WTC11 (cell line): ENCODE data around the gene IL27RA. TPM values are rescaled to one million over a fixed set of nuclear protein-coding genes. Genes with fewer than 3 reads are reported as not detected.
A peak's percentile ranks its signal among the peaks of the same experiment; 100 is the strongest.

ENCODE experiments used
- ATAC-seq: fragments of 200-7000 bp; cut with Tn5 transposase; 2 replicates; pipeline ENCODE4 v1.10.0; 2021; ENCODE audit warnings: mild to moderate bottlenecking, moderate library complexity
- CTCF ChIA-PET: fragments of 300-600 bp; sonication (Branson Sonifier 250); formaldehyde crosslinking; loops from one replicate; lab custom pipeline; 2021; ENCODE audit warnings: antibody characterized with exemption; lab: Charles Lee
- POLR2A ChIA-PET: fragments of 350-600 bp; sonication (Branson Sonifier 250); formaldehyde crosslinking; loops from one replicate; lab custom pipeline; 2021; ENCODE audit warnings: antibody characterized with exemption; lab: Charles Lee
- DNase-seq: peaks from one replicate; pipeline ENCODE4 v3.0.0; 2021; ENCODE audit warnings: low spot score
- H3K27ac Mint-ChIP-seq: 2 replicates; pipeline ENCODE4 v1.8.0; 2021; ENCODE audit warnings: mixed read lengths
- H3K27me3 Mint-ChIP-seq: 2 replicates; pipeline ENCODE4 v1.8.0; 2021; ENCODE audit warnings: low read depth, mild to moderate bottlenecking, moderate library complexity, mixed read lengths
- H3K36me3 Mint-ChIP-seq: 2 replicates; pipeline ENCODE4 v1.8.0; 2021; ENCODE audit warnings: mixed read lengths
- H3K4me1 Mint-ChIP-seq: 2 replicates; pipeline ENCODE4 v1.8.0; 2022; ENCODE audit warnings: mixed read lengths
- H3K4me3 Mint-ChIP-seq: 2 replicates; pipeline ENCODE4 v1.8.0; 2021; ENCODE audit warnings: mild to moderate bottlenecking, moderate library complexity, mixed read lengths
- H3K9me3 Mint-ChIP-seq: 2 replicates; pipeline ENCODE4 v1.8.0; 2021; ENCODE audit warnings: mixed read lengths
- ATF6 ChIP-seq: sonication (generic); formaldehyde crosslinking; IDR thresholded peaks from 2 replicates; pipeline ENCODE4 v1.8.1; 2023; ENCODE audit warnings: mild to moderate bottlenecking, missing genetic modification reagents
- CREM ChIP-seq: sonication (generic); formaldehyde crosslinking; IDR thresholded peaks from 2 replicates; pipeline ENCODE4 v1.8.1; 2022; ENCODE audit warnings: mild to moderate bottlenecking, missing genetic modification reagents, moderate library complexity
- ETV6 ChIP-seq: sonication (generic); formaldehyde crosslinking; IDR thresholded peaks from 2 replicates; pipeline ENCODE4 v1.8.1; 2022; ENCODE audit warnings: mild to moderate bottlenecking, missing genetic modification reagents
- GABPB1 ChIP-seq: sonication (generic); formaldehyde crosslinking; IDR thresholded peaks from 2 replicates; pipeline ENCODE4 v1.8.1; 2023; ENCODE audit warnings: mild to moderate bottlenecking, missing genetic modification reagents
- JUN ChIP-seq: sonication (generic); formaldehyde crosslinking; IDR thresholded peaks from 2 replicates; pipeline ENCODE4 v1.8.0; 2023; ENCODE audit warnings: mild to moderate bottlenecking, missing genetic modification reagents
- MXD4 ChIP-seq: fragments of 250-450 bp; sonication (Bioruptor Pico); IDR thresholded peaks from 2 replicates; pipeline ENCODE4 v1.8.0; 2021; ENCODE audit warnings: mild to moderate bottlenecking, moderate library complexity, borderline replicate concordance
- NFE2L1 ChIP-seq: sonication (generic); formaldehyde crosslinking; IDR thresholded peaks from 2 replicates; pipeline ENCODE4 v1.8.1; 2023; ENCODE audit warnings: missing genetic modification reagents
- NR3C1 ChIP-seq: sonication (generic); formaldehyde crosslinking; conservative IDR thresholded peaks from 2 replicates; pipeline ENCODE4 v1.8.1; 2023; ENCODE audit warnings: low read depth, mild to moderate bottlenecking, missing genetic modification reagents
- TEAD1 ChIP-seq: sonication (generic); formaldehyde crosslinking; IDR thresholded peaks from 2 replicates; pipeline ENCODE4 v1.8.0; 2022; ENCODE audit warnings: mild to moderate bottlenecking, missing genetic modification reagents
- ZNF232 ChIP-seq: sonication (generic); formaldehyde crosslinking; IDR thresholded peaks from 2 replicates; pipeline ENCODE4 v1.8.0; 2022; ENCODE audit warnings: mild to moderate bottlenecking, missing genetic modification reagents
- ZNF423 ChIP-seq: fragments of 250-450 bp; sonication (Bioruptor Pico); IDR thresholded peaks from 2 replicates; pipeline ENCODE4 v2.1.2; 2022; ENCODE audit warnings: mild to moderate bottlenecking, moderate library complexity
- ZNF425 ChIP-seq: fragments of 250-450 bp; sonication (Bioruptor Pico); conservative IDR thresholded peaks from 2 replicates; pipeline ENCODE4 v1.9.0; 2021; ENCODE audit warnings: mild to moderate bottlenecking
- total RNA-seq: library from RNA; stranded (reverse); gene quantifications from 3 replicates; pipeline ENCODE4 v1.2.3, GENCODE V29; 2021
- TF ChIP-seq, protein P1 (sequence below): sonication (generic); formaldehyde crosslinking; IDR thresholded peaks from 2 replicates; pipeline ENCODE4 v1.8.0; 2023; ENCODE audit warnings: missing genetic modification reagents, mild to moderate bottlenecking, borderline replicate concordance
- TF ChIP-seq, protein P2 (sequence below): fragments of 200-600 bp; IDR thresholded peaks from 2 replicates; pipeline ENCODE4 v1.8.0; 2022; ENCODE audit warnings: antibody characterized with exemption
- TF ChIP-seq, protein P3 (sequence below): sonication (generic); formaldehyde crosslinking; IDR thresholded peaks from 2 replicates; pipeline ENCODE4 v1.8.1; 2023; ENCODE audit warnings: mild to moderate bottlenecking, moderate library complexity, missing genetic modification reagents

The IL27RA gene
- total RNA-seq, 1 experiment from 2014 or later: 12.2 TPM

DNA sequence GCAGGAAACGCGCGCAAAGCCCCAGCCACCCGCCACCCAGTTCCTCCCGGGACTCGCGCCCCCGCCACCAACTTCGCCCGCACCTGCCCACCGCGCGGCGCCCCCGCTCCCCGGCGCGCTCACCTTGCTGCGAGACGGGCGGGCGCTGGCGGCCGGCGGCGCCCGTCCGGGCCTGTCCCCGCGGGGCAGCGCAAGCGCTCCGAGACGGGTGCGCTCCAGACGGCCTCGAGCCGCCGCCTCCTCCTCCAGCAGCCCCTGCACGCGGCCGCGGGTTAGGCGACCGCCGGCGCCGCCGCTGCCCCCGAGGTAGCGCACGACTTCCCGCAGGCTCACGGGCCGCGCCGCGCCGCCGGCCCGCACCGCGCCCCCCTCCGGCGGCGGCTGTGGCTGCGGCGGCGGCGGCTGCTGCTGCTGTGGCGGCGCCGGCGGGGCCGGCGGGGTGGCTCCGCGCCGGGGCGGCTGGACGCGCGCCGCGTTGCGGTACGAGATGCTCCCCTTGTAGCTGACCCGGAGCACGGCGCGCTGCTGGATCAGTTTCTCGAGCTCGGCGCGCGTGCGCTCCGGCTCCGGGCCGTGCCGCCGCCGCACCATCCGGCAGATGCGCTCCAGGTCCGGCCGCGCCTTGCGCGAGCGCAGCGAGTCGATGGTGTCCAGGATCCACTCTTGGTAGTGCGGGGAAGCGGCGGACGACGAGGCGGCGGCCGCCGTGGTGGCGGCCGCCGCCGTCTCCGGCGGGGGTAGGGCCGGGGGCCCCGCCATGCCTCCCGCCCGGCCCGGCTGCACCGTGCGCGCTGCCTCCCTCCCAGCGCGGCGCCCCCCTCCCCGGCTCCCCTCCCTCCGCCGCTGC, 58.3 kb downstream of the IL27RA start (continued):
- TF ChIP-seq ATF6 (CRISPR knock-in tag): no peak
- TF ChIP-seq GABPB1 (CRISPR knock-in tag): no peak

GRCh38 chr19:14090509-14091080, 59.0 kb downstream of the IL27RA start, which contains the start of gene SAMD1:
TSS of gene SAMD1 (minus strand) at chr19:14090751.
- Mint-ChIP-seq H3K27ac (peak within 1 kb of the TSS; percentile 94; the same call in 1 of the 2 replicates), H3K4me3 (peak within 1 kb of the TSS; percentile 95), H3K9me3 (peaks cover 13% of the 10 kb centered on the region), H3K4me1 (peaks cover 13% of the 10 kb centered on the region), H3K36me3 (peaks cover 30% of the 10 kb centered on the region), H3K27me3 (peaks cover 30% of the 10 kb centered on the region)
- CTCF ChIA-PET: interaction anchor here (1.0 to 1.7 kb wide), 9 partner anchors 13 to 325 kb away, joined by 3 to 12 read pairs (median 4); partner anchors contain the start of genes ASF1B and MISP3
- peak; percentile 81 for DNase-seq
- no peak for TF ChIP-seq CREM
- no peak for TF ChIP-seq ETV6
- POLR2A ChIA-PET: interaction anchor here (0.6 kb wide), 1 partner anchor 12 kb away, joined by 3 read pairs; no protein-coding TSS in a partner anchor
- ATAC-seq: peak; percentile 24

DNA sequence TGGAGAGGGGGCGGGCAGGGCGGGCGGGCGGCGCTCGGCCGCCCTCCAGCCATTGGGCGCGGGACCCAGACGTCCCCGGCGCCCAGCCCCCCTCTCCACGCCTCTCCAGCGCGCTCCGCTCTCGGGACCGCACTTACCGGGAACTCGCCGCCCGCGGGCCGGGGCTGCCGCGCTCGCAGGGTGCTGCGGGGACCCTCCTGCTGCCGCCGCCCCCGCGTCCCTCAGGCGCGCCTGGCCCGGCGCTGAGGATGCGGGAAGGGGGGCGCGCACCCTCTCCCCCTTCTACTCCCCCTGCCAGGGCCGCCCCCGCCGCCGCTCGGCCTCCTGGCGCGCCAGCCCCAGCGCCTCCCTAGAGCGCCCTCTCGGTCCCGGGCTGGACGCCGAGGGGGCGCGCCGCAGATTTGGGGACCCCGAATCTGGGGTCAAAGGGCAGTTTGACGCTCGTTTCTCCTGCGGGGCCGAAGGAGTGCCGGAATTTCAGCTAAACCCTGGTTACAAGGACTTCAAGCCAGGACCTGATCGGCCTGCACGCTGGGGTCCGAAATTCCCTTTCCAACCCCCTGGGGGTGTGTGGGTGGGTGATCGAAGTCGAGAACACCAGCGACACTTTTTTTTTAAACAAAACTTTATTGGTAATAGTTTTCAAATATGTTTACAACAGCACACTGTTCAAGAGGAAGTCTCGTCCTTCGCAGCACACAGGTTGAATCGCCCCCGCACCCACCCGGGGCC, 59.7 kb downstream of the IL27RA start:
- ChIA-PET CTCF (interaction anchor here (0.6 to 1.7 kb wide), 12 partner anchors 12 to 323 kb away, joined by 3 to 12 read pairs (median 4); partner anchors contain the start of genes ASF1B, IL27RA and MISP3), POLR2A (interaction anchor here (0.6 to 1.1 kb wide), 2 partner anchors 13 to 46 kb away, joined by 3 read pairs; no protein-coding TSS in a partner anchor)
- Mint-ChIP-seq H3K9me3 (peaks cover 13% of the 10 kb centered on the region), H3K4me1 (peaks cover 13% of the 10 kb centered on the region), H3K4me3 (peak overlapping the region; percentile 95), H3K36me3 (peaks cover 30% of the 10 kb centered on the region), H3K27me3 (peaks cover 30% of the 10 kb centered on the region), H3K27ac (peak overlapping the region; percentile 94; the same call in 1 of the 2 replicates)
- DNase-seq (peak; percentile 35), ATAC-seq (peak; percentile 40)
- TF ChIP-seq NFE2L1 (CRISPR knock-in tag) (no peak), ZNF425 (CRISPR knock-in tag) (no peak), ZNF232 (CRISPR knock-in tag) (no peak), MXD4 (CRISPR knock-in tag) (no peak), JUN (0 out of 2 replicates have a peak, but pooled peaks have one; percentile 33), NR3C1 (CRISPR knock-in tag) (no peak), TEAD1 (CRISPR knock-in tag) (no peak; the same call in 1 of the 2 replicates), ZNF423 (CRISPR knock-in tag) (peak; percentile 68)
- TF ChIP-seq, protein P1, sequence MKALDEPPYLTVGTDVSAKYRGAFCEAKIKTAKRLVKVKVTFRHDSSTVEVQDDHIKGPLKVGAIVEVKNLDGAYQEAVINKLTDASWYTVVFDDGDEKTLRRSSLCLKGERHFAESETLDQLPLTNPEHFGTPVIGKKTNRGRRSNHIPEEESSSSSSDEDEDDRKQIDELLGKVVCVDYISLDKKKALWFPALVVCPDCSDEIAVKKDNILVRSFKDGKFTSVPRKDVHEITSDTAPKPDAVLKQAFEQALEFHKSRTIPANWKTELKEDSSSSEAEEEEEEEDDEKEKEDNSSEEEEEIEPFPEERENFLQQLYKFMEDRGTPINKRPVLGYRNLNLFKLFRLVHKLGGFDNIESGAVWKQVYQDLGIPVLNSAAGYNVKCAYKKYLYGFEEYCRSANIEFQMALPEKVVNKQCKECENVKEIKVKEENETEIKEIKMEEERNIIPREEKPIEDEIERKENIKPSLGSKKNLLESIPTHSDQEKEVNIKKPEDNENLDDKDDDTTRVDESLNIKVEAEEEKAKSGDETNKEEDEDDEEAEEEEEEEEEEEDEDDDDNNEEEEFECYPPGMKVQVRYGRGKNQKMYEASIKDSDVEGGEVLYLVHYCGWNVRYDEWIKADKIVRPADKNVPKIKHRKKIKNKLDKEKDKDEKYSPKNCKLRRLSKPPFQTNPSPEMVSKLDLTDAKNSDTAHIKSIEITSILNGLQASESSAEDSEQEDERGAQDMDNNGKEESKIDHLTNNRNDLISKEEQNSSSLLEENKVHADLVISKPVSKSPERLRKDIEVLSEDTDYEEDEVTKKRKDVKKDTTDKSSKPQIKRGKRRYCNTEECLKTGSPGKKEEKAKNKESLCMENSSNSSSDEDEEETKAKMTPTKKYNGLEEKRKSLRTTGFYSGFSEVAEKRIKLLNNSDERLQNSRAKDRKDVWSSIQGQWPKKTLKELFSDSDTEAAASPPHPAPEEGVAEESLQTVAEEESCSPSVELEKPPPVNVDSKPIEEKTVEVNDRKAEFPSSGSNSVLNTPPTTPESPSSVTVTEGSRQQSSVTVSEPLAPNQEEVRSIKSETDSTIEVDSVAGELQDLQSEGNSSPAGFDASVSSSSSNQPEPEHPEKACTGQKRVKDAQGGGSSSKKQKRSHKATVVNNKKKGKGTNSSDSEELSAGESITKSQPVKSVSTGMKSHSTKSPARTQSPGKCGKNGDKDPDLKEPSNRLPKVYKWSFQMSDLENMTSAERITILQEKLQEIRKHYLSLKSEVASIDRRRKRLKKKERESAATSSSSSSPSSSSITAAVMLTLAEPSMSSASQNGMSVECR (CRISPR knock-in tag): no peak
- TF ChIP-seq, protein P2, sequence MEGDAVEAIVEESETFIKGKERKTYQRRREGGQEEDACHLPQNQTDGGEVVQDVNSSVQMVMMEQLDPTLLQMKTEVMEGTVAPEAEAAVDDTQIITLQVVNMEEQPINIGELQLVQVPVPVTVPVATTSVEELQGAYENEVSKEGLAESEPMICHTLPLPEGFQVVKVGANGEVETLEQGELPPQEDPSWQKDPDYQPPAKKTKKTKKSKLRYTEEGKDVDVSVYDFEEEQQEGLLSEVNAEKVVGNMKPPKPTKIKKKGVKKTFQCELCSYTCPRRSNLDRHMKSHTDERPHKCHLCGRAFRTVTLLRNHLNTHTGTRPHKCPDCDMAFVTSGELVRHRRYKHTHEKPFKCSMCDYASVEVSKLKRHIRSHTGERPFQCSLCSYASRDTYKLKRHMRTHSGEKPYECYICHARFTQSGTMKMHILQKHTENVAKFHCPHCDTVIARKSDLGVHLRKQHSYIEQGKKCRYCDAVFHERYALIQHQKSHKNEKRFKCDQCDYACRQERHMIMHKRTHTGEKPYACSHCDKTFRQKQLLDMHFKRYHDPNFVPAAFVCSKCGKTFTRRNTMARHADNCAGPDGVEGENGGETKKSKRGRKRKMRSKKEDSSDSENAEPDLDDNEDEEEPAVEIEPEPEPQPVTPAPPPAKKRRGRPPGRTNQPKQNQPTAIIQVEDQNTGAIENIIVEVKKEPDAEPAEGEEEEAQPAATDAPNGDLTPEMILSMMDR: no peak
- TF ChIP-seq, protein P3, sequence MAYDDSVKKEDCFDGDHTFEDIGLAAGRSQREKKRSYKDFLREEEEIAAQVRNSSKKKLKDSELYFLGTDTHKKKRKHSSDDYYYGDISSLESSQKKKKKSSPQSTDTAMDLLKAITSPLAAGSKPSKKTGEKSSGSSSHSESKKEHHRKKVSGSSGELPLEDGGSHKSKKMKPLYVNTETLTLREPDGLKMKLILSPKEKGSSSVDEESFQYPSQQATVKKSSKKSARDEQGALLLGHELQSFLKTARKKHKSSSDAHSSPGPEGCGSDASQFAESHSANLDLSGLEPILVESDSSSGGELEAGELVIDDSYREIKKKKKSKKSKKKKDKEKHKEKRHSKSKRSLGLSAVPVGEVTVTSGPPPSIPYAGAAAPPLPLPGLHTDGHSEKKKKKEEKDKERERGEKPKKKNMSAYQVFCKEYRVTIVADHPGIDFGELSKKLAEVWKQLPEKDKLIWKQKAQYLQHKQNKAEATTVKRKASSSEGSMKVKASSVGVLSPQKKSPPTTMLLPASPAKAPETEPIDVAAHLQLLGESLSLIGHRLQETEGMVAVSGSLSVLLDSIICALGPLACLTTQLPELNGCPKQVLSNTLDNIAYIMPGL (CRISPR knock-in tag): peak; percentile 38; the same call in 1 of the 2 replicates
